ENCODE measurements around the gene SSH2.

Gene SSH2

DNA sequence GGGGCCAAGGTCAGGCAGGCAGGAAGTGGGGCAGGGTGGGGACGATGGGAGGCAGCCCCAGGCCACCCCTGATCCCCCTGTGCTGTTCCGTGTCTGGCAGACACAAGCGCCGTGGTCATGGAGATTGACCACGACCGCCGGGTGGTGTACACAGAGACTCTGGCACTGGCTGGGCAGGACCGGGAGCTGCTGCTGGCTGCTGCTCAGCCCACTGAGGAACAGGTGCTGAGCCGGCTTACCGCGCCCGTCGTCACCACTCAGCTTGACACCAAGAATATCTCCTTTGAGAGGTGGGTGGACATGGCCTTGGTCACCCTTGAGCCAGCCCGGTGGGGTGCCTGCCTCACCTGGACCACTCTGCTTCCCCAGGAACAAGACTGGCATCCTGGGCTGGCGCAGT lies 321.0 kb downstream of the SSH2 start:
- H3K4me2 ChIP-seq (ENCODE audit: low read length), result no peak overlapping the region
- no peak overlapping the region for H3K9ac ChIP-seq (ENCODE audit: low read depth, low read length)
- peaks cover 8% of the 10 kb centered on the region for H3K4me1 ChIP-seq (ENCODE audit: control insufficient read depth, insufficient read depth, low read length)
- no peak overlapping the region for H3K4me3 ChIP-seq (ENCODE audit: low read length)
- H3K27me3 ChIP-seq (ENCODE audit: control insufficient read depth, insufficient read depth, low read length), result no peaks in the 10 kb centered on the region
- no peaks in the 10 kb centered on the region for H3K36me3 ChIP-seq (ENCODE audit: insufficient read depth, low read length)
- no peaks in the 10 kb centered on the region for H3K9me3 ChIP-seq (replicated peaks; ENCODE audit: low read length)

DNA sequence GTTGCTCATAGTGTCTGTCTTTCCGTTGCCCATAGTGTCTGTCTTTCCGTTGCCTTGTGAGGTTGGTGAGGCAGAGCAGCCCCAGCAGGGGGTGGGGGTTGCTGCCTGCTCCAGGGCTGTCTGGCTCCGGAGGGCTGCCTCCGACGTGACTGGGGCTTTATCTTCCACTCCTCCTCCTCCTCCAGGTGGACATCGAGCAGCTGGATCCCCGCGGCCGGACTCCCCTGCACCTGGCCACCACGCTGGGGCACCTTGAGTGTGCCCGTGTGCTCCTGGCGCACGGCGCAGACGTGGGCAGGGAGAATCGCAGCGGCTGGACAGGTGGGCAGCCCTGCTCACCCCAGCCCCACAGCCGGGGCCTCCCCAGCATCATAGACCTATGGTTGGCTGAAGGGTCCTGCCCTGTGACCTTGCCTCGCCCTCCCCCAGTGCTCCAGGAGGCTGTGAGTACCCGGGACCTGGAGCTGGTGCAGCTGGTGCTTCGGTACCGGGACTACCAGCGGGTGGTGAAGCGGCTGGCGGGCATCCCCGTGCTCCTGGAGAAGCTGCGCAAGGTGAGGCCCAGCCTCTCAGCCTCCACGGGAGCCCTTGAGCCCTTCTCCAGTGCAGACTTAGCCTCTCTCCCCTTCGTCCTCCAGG lies 322.4 kb downstream of the SSH2 start:
- H3K36me3 ChIP-seq (ENCODE audit: insufficient read depth, low read length), result no peaks in the 10 kb centered on the region
- no peaks in the 10 kb centered on the region for H3K27me3 ChIP-seq (ENCODE audit: control insufficient read depth, insufficient read depth, low read length)
- no peak overlapping the region for H3K4me3 ChIP-seq (ENCODE audit: low read length)
- H3K4me1 ChIP-seq (ENCODE audit: control insufficient read depth, insufficient read depth, low read length), result no peaks in the 10 kb centered on the region
- H3K9ac ChIP-seq (ENCODE audit: low read depth, low read length), result no peak overlapping the region
- no peaks in the 10 kb centered on the region for H3K9me3 ChIP-seq (replicated peaks; ENCODE audit: low read length)
- H3K4me2 ChIP-seq (ENCODE audit: low read length), result no peak overlapping the region

DNA sequence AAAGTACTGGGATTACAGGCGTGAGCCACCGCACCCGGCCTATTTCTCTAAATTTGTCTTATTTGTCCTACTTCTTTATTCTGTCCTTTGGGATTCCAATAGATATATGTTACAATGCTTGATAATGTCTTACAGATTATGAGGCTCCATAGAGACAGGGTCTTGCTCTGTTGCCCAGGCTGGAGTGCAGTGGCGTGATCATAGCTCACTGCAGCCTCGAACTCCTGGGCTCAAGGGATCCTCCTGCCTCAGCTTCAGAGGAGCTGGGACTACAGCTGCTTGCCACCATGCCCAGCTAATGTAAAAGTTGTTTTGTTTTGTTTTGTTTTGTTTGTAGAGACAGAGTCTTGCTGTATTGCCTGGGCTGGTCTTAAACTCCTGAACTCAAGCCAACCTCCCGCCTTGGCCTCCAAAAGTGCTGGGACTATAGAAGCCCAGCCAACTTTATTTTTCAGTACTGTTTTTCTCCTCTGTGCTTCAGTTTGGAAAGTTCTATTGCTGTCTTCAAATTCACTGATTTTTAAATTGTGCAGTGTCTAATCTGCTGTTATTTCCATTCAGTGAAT lies 326.8 kb downstream of the SSH2 start:
- Histone ChIP-seq H3K9me3 (replicated peaks; ENCODE audit: low read length) (no peaks in the 10 kb centered on the region), H3K9ac (ENCODE audit: low read depth, low read length) (no peak overlapping the region), H3K4me3 (ENCODE audit: low read length) (no peak overlapping the region), H3K4me2 (ENCODE audit: low read length) (no peak overlapping the region), H3K4me1 (ENCODE audit: control insufficient read depth, insufficient read depth, low read length) (no peaks in the 10 kb centered on the region), H3K36me3 (ENCODE audit: insufficient read depth, low read length) (no peaks in the 10 kb centered on the region), H3K27me3 (ENCODE audit: control insufficient read depth, insufficient read depth, low read length) (no peaks in the 10 kb centered on the region)

DNA sequence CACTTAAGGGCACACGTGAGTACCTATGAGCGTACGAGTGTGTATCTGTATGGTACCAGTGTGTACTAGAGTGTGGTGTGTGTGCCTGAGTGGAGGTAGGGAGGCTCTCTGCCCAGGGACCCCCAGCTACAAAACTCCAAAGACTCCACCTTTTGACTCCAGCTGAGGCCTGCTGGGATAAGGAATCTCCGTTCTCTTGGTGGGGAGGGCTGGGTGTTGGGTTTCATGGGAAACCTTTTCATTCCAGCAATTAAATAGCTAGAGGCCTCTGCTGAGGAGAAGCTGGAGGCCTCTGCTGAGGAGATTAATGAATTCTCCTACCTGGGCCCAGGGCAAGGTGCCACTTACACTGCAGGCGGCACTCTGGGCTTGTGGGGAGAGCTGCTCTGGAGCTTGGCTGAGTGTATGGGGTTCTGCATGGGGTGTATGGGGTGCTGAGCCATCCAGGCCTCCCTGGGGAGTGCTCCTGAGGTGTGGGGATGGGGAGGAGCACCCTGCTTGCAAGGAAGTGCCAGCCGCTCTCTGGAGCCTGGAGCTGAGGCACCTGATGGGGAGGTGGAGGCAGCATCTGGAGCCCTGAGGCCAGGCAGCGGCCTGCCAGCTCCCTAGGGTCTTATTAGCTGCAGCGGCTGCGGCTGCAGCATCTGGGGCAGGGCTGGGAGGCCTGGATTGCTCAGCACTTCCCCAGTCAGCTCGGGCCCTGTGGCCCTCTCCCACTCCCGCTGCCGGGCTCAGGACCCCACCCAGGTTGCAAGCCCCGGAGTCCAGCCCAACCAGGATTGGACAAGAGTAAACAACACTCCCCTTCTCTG lies 332.5 kb downstream of the SSH2 start:
- Histone ChIP-seq H3K36me3 (ENCODE audit: insufficient read depth, low read length) (no peaks in the 10 kb centered on the region), H3K27me3 (ENCODE audit: control insufficient read depth, insufficient read depth, low read length) (no peaks in the 10 kb centered on the region), H3K4me1 (ENCODE audit: control insufficient read depth, insufficient read depth, low read length) (peaks cover 18% of the 10 kb centered on the region), H3K4me3 (ENCODE audit: low read length) (no peak overlapping the region), H3K9me3 (replicated peaks; ENCODE audit: low read length) (no peaks in the 10 kb centered on the region), H3K4me2 (ENCODE audit: low read length) (no peak overlapping the region), H3K9ac (ENCODE audit: low read depth, low read length) (no peak overlapping the region)

DNA sequence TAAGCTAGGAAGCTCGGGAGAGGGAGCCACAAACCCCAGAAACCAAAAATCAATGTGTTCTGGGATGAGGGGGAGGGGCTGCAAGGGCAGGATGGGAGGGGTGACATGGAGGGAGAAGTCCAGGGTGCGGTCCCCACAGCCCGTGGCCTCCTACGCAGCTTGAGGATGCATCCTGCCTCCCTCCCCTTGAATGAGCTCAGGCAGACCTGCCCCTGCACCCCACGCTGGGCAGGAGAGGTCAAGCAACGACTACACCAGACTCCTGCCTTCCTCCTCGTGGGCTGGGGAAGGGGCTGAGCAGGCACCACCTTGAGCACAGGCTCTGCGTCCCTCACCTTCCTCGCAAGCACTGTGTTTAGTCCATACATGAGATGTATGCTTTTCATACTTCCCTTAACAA lies 333.2 kb downstream of the SSH2 start:
- H3K9ac ChIP-seq (ENCODE audit: low read depth, low read length), result no peak overlapping the region
- peaks cover 26% of the 10 kb centered on the region for H3K4me1 ChIP-seq (ENCODE audit: control insufficient read depth, insufficient read depth, low read length)
- no peak overlapping the region for H3K4me3 ChIP-seq (ENCODE audit: low read length)
- no peaks in the 10 kb centered on the region for H3K27me3 ChIP-seq (ENCODE audit: control insufficient read depth, insufficient read depth, low read length)
- no peaks in the 10 kb centered on the region for H3K9me3 ChIP-seq (replicated peaks; ENCODE audit: low read length)
- no peak overlapping the region for H3K4me2 ChIP-seq (ENCODE audit: low read length)
- no peaks in the 10 kb centered on the region for H3K36me3 ChIP-seq (ENCODE audit: insufficient read depth, low read length)

- H3K4me2 ChIP-seq (ENCODE audit: low read length), result peak overlapping the region; percentile 9
- no peak overlapping the region for H3K4me3 ChIP-seq (ENCODE audit: low read length)
- no peaks in the 10 kb centered on the region for H3K36me3 ChIP-seq (ENCODE audit: insufficient read depth, low read length)
- no peaks in the 10 kb centered on the region for H3K27me3 ChIP-seq (ENCODE audit: control insufficient read depth, insufficient read depth, low read length)
- H3K4me1 ChIP-seq (ENCODE audit: control insufficient read depth, insufficient read depth, low read length), result peaks cover 32% of the 10 kb centered on the region
- no peaks in the 10 kb centered on the region for H3K9me3 ChIP-seq (replicated peaks; ENCODE audit: low read length)
- no peak overlapping the region for H3K9ac ChIP-seq (ENCODE audit: low read depth, low read length)
These were observed 333.9 kb downstream of the SSH2 start for GRCh38 chr17:29595943-29596774.

DNA sequence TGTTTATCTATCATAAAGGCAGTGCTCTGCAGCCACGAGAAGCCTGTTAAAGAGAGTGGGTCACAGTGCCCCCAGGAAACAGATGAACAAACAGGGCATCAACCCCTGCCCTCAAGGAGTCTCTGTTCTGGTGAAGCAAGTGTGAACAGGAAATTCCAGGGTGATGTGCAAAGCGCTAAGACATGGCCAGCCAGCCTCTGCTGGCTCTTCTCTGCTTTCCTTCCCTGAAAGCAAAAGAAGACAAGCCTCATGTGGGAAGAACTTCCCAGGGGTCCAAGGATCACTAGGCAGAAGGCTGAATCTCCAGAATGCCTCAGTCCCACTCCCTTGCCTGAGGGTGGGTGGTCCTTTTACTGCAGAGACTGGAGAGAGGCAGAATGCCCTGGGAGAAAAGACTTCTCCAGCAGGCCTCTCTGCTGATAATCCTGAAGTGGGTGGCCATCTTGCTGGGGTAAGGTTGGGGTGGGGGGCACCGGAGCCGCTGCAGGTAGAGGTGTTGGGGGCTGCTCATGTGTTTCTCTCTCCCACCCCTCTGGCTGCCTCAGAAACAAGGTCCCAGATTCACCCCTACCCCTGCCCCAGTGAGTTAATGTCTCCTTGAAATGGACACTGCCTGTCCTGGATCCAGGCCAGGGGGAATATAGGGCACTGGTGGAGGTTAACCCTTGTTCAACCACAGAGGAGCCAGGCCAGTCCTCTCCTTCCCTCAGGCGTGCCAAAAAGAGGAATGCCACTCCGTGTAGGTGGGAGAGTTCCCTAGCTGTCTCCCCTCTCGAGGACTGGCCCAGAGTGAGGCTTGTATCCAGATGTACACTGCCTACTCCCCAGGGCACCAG lies 334.7 kb downstream of the SSH2 start:
- Histone ChIP-seq H3K4me1 (ENCODE audit: control insufficient read depth, insufficient read depth, low read length) (peaks cover 41% of the 10 kb centered on the region), H3K27me3 (ENCODE audit: control insufficient read depth, insufficient read depth, low read length) (no peaks in the 10 kb centered on the region), H3K9ac (ENCODE audit: low read depth, low read length) (no peak overlapping the region), H3K9me3 (replicated peaks; ENCODE audit: low read length) (no peaks in the 10 kb centered on the region), H3K36me3 (ENCODE audit: insufficient read depth, low read length) (no peaks in the 10 kb centered on the region), H3K4me2 (ENCODE audit: low read length) (no peak overlapping the region), H3K4me3 (ENCODE audit: low read length) (no peak overlapping the region)

DNA sequence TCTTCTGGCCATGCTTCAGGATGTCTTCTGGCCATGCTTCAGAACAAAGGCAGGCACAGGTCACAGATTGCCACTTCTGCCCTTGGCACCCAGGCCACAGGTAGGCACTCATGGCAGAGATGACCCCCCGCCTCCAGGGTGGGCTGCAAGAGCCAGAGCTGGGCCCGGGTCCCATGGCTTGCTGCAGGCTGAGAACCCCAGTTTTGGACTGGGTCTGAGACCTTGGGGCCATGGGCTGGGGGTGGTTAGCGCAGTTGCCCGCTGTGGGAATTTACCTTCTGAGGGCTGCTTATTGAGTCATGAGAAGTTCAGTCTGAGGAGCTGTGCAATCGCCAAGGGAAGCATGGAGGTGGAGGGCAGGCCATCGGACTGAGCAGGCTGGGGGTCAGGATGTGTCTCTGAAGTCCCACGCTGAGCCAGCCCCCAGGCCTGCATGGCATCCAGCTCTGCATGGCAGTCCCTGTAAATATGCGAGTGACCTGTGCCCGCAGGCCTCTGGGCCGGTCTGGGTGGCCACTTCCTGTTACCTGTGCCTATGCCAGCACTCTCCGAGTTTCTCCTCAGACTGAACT lies 335.4 kb downstream of the SSH2 start:
- no peaks in the 10 kb centered on the region for H3K36me3 ChIP-seq (ENCODE audit: insufficient read depth, low read length)
- H3K4me1 ChIP-seq (ENCODE audit: control insufficient read depth, insufficient read depth, low read length), result peaks cover 48% of the 10 kb centered on the region
- no peaks in the 10 kb centered on the region for H3K9me3 ChIP-seq (replicated peaks; ENCODE audit: low read length)
- no peak overlapping the region for H3K9ac ChIP-seq (ENCODE audit: low read depth, low read length)
- no peaks in the 10 kb centered on the region for H3K27me3 ChIP-seq (ENCODE audit: control insufficient read depth, insufficient read depth, low read length)
- H3K4me3 ChIP-seq (ENCODE audit: low read length), result peak overlapping the region; percentile 80
- H3K4me2 ChIP-seq (ENCODE audit: low read length), result peak overlapping the region; percentile 90

DNA sequence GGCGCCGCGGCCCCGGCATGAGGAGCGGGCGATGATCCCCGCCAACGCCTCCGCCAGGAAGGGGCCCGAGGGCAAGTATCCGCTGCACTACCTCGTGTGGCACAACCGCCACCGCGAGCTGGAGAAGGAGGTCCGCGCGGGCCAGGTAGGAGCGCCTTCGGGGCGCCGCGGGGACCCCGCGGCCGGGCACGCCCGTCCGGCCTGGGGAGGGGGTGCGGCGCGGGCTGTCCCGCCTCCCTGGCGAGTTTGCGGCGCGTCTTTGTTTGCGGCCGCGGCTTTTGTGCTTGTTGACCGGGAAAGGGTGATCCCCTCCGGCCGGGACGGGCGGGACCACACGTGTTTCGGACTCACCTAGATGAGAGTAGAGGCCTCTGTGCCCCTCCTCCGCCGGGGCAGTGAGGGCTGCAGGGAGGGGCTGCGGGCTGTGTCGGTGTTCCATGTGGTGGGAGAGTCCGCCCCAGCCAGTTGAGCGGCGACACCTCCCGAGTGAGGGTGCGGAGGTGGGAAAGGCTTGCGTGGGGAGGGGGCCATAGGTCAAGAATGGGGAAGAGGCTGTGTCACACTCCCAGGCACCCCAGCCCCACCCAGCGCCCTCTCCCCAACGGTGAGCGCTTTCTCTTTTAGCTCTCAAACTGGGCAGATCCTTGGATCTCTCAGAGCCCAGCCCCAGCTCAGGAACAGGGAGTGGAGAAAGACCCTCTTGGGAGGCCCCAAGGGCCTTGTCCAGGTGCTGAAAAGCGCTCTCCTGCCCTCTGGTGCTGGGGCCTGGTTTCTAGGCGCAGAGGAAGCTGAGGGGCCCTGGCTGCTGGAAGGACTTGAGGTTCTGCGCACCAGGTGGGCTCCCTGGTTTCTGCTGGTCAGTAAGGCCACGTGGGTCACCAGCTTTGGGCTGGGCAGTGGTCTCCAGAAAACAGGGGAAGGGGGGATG lies 336.2 kb downstream of the SSH2 start:
- Histone ChIP-seq H3K9me3 (replicated peaks; ENCODE audit: low read length) (no peaks in the 10 kb centered on the region), H3K36me3 (ENCODE audit: insufficient read depth, low read length) (no peaks in the 10 kb centered on the region), H3K9ac (ENCODE audit: low read depth, low read length) (peak overlapping the region; percentile 61), H3K4me1 (ENCODE audit: control insufficient read depth, insufficient read depth, low read length) (peaks cover 48% of the 10 kb centered on the region), H3K4me3 (ENCODE audit: low read length) (peak overlapping the region; percentile 80), H3K4me2 (ENCODE audit: low read length) (peak overlapping the region; percentile 90), H3K27me3 (ENCODE audit: control insufficient read depth, insufficient read depth, low read length) (no peaks in the 10 kb centered on the region)

All from skeletal muscle satellite cell (primary cell).